Astrocyte (in vitro differentiated cells and primary cell): ENCODE measurements around the gene C19orf12. TPM values are rescaled to one million over a fixed set of nuclear protein-coding genes. Genes with fewer than 3 reads are reported as not detected.

Source experiments
- DNase-seq: peaks from one replicate; pipeline ENCODE4 v3.0.0-alpha.2; 2010; ENCODE audit warnings: low read depth
- FAIRE-seq: peaks from 2 replicates; lab custom pipeline; 2011; peaks lifted over from hg19 to GRCh38; lab: Jason Lieb, UNC
- H2AFZ ChIP-seq: 2 replicates; pipeline ENCODE4 v1.6.0; 2012; ENCODE audit warnings: low read depth, low read length, inconsistent platforms
- H3K27ac ChIP-seq: 2 replicates; pipeline ENCODE4 v1.5.1; 2011; ENCODE audit warnings: low read depth, low read length, inconsistent platforms
- H3K27me3 ChIP-seq: 2 replicates; pipeline ENCODE4 v1.6.0; 2011; ENCODE audit warnings: low read length, inconsistent platforms; ENCODE audit not compliant: insufficient read depth
- H3K36me3 ChIP-seq: 2 replicates; pipeline ENCODE4 v1.5.1; 2011; ENCODE audit warnings: low read length, inconsistent platforms; ENCODE audit not compliant: insufficient read depth
- H3K4me1 ChIP-seq: 2 replicates; pipeline ENCODE4 v1.5.1; 2011; ENCODE audit warnings: low read length, inconsistent platforms; ENCODE audit not compliant: insufficient read depth
- H3K4me2 ChIP-seq: 2 replicates; pipeline ENCODE4 v1.6.0; 2012; ENCODE audit warnings: low read length, inconsistent platforms
- H3K4me3 ChIP-seq: 2 replicates; pipeline ENCODE4 v1.5.1; 2011; ENCODE audit warnings: low read depth, mild to moderate bottlenecking, low read length, inconsistent platforms; ENCODE audit not compliant: insufficient read depth
- H3K79me2 ChIP-seq: 2 replicates; pipeline ENCODE4 v1.6.0; 2012; ENCODE audit warnings: mild to moderate bottlenecking, low read length, inconsistent platforms; ENCODE audit not compliant: insufficient read depth
- H3K9ac ChIP-seq: 2 replicates; pipeline ENCODE4 v1.6.0; 2012; ENCODE audit warnings: mild to moderate bottlenecking, low read length, inconsistent platforms
- H3K9me3 ChIP-seq: 2 replicates; pipeline ENCODE4 v1.5.1; 2012; ENCODE audit warnings: low read depth, mild to moderate bottlenecking, low read length, inconsistent platforms; ENCODE audit not compliant: insufficient read depth
- H4K20me1 ChIP-seq: 2 replicates; pipeline ENCODE4 v1.6.0; 2012; ENCODE audit warnings: low read length, inconsistent platforms; ENCODE audit not compliant: insufficient read depth
- H3K27ac Mint-ChIP-seq: one replicate; pipeline ENCODE4 v1.8.0; 2021; ENCODE audit warnings: mild to moderate bottlenecking, mixed read lengths; ENCODE audit not compliant: unreplicated experiment
- H3K27me3 Mint-ChIP-seq: one replicate; pipeline ENCODE4 v1.8.0; 2021; ENCODE audit warnings: low read depth, mixed read lengths; ENCODE audit not compliant: unreplicated experiment
- H3K36me3 Mint-ChIP-seq: one replicate; pipeline ENCODE4 v1.8.0; 2021; ENCODE audit warnings: low read depth, mixed read lengths; ENCODE audit not compliant: unreplicated experiment
- H3K4me1 Mint-ChIP-seq: one replicate; pipeline ENCODE4 v1.8.0; 2021; ENCODE audit warnings: low read depth, mixed read lengths; ENCODE audit not compliant: unreplicated experiment
- H3K4me3 Mint-ChIP-seq: one replicate; pipeline ENCODE4 v1.8.0; 2021; ENCODE audit warnings: mild to moderate bottlenecking, moderate library complexity, mixed read lengths; ENCODE audit not compliant: unreplicated experiment
- H3K9me3 Mint-ChIP-seq: one replicate; pipeline ENCODE4 v1.8.0; 2021; ENCODE audit warnings: mild to moderate bottlenecking, mixed read lengths; ENCODE audit not compliant: unreplicated experiment
- EZH2 ChIP-seq: IDR thresholded peaks from 2 replicates; pipeline ENCODE4 v1.6.1; 2012; ENCODE audit warnings: mild to moderate bottlenecking, low read length, inconsistent platforms; ENCODE audit not compliant: insufficient read depth
- total RNA-seq: library from RNA; stranded (reverse); gene quantifications from 2 replicates; pipeline ENCODE4 v1.2.1, GENCODE V29; 2021
- TF ChIP-seq, protein P1 (sequence below): IDR thresholded peaks from 2 replicates; pipeline ENCODE4 v1.5.1; 2011; ENCODE audit warnings: low read depth, mild to moderate bottlenecking, inconsistent platforms, low read length, moderate library complexity; ENCODE audit not compliant: insufficient read depth

C19orf12 gene
- total RNA-seq, 1 donor from 2014 or later = 38.7 TPM

DNA sequence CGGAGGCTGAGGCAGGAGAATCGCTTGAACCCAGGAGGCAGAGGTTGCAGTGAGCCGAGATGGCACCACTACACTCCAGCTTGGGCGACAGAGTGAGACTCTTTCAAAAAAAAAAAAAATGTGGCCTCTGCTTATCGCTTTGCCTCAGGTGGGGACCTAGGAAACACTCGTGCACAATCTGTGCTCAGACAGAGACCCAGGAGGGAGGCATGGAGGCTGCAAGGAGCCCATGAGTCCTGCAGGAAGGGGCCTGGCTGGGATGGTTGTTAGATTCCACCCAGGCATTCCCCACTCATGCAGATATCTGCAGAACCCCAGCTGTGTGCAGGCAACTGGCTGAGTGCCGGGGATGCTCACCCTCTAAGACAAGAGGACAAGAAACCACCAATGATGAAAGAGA, 43.8 kb upstream of the C19orf12 start:
- no peaks in the 10 kb centered on the region for H3K9me3 Mint-ChIP-seq
- no peaks in the 10 kb centered on the region for H4K20me1 ChIP-seq
- no peak overlapping the region for H3K27ac Mint-ChIP-seq
- no peaks in the 10 kb centered on the region for H3K4me1 Mint-ChIP-seq
- no peaks in the 10 kb centered on the region for H3K36me3 Mint-ChIP-seq
- H3K27me3 ChIP-seq = no peaks in the 10 kb centered on the region
- no peak for FAIRE-seq
- no peak overlapping the region for H2AFZ ChIP-seq
- no peak overlapping the region for H3K27ac ChIP-seq
- no peak overlapping the region for H3K4me2 ChIP-seq
- no peaks in the 10 kb centered on the region for H3K79me2 ChIP-seq
- H3K36me3 ChIP-seq = no peaks in the 10 kb centered on the region
- no peaks in the 10 kb centered on the region for H3K4me1 ChIP-seq
- no peak for DNase-seq
- no peak overlapping the region for H3K9ac ChIP-seq
- TF ChIP-seq EZH2 = no peak
- TF ChIP-seq, protein P1, sequence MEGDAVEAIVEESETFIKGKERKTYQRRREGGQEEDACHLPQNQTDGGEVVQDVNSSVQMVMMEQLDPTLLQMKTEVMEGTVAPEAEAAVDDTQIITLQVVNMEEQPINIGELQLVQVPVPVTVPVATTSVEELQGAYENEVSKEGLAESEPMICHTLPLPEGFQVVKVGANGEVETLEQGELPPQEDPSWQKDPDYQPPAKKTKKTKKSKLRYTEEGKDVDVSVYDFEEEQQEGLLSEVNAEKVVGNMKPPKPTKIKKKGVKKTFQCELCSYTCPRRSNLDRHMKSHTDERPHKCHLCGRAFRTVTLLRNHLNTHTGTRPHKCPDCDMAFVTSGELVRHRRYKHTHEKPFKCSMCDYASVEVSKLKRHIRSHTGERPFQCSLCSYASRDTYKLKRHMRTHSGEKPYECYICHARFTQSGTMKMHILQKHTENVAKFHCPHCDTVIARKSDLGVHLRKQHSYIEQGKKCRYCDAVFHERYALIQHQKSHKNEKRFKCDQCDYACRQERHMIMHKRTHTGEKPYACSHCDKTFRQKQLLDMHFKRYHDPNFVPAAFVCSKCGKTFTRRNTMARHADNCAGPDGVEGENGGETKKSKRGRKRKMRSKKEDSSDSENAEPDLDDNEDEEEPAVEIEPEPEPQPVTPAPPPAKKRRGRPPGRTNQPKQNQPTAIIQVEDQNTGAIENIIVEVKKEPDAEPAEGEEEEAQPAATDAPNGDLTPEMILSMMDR = no peak
- peaks cover 8% of the 10 kb centered on the region for H3K27me3 Mint-ChIP-seq
- H3K4me3 ChIP-seq = no peak overlapping the region
- H3K4me3 Mint-ChIP-seq = no peak overlapping the region
- H3K9me3 ChIP-seq = no peaks in the 10 kb centered on the region

DNA sequence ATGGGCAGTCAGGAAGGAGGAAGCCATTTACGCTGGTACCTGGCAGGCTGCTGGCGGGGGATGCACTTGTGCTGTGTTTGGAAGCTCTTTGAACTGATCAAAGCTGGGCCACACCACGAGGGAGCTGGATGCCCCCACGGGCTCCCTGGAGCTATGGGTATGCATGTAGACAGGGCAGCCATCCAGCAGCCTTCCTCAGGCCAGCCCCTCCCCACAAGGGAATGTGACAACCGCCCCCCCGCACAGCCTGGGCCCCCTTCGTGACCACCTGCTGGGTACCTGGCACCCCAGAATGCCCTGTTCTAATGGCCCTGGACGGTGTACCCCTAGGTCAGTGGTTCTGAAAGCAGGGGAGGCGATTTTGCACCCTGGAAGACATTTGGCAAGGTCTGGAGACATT, 42.5 kb upstream of the C19orf12 start:
- Histone ChIP-seq H4K20me1 (no peaks in the 10 kb centered on the region), H3K27me3 (no peaks in the 10 kb centered on the region), H3K4me3 (no peak overlapping the region), H3K4me1 (no peaks in the 10 kb centered on the region), H2AFZ (no peak overlapping the region), H3K27ac (no peak overlapping the region), H3K9me3 (no peaks in the 10 kb centered on the region), H3K4me2 (no peak overlapping the region), H3K9ac (no peak overlapping the region), H3K79me2 (no peaks in the 10 kb centered on the region), H3K36me3 (no peaks in the 10 kb centered on the region)
- H3K27ac Mint-ChIP-seq = no peak overlapping the region
- no peak for TF ChIP-seq EZH2
- TF ChIP-seq, protein P1 = no peak
- no peaks in the 10 kb centered on the region for H3K9me3 Mint-ChIP-seq
- FAIRE-seq (no peak), DNase-seq (no peak)
- H3K4me1 Mint-ChIP-seq = no peaks in the 10 kb centered on the region
- H3K36me3 Mint-ChIP-seq = no peaks in the 10 kb centered on the region
- H3K4me3 Mint-ChIP-seq = no peak overlapping the region
- H3K27me3 Mint-ChIP-seq = peaks cover 9% of the 10 kb centered on the region

DNA sequence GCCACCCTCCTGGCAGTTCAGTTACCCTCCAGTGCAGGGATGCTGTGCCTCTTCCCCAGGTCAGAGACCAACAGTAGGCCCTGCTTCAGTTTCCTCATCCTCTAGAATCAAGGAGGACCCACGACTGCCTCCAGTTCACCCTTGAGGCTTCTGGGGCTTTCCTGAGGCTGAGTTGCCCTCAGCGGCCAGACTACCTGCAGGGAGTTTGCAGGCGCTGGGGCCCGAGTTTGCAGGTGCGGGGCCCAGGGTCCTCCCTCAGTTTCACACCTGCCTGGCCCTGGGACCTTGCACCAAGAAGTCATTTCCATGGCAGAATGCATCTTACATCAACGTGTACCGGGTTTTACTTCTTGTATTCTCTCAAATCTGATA, 38.9 kb upstream of the C19orf12 start:
- no peaks in the 10 kb centered on the region for H3K9me3 Mint-ChIP-seq
- FAIRE-seq = no peak

More for the DNA sequence above, 38.9 kb upstream of the C19orf12 start:
- H3K9me3 ChIP-seq = no peaks in the 10 kb centered on the region
- H3K4me3 ChIP-seq = no peak overlapping the region
- H3K79me2 ChIP-seq = no peaks in the 10 kb centered on the region
- Mint-ChIP-seq H3K27ac (no peak overlapping the region), H3K36me3 (no peaks in the 10 kb centered on the region), H3K4me1 (no peaks in the 10 kb centered on the region), H3K27me3 (peaks cover 18% of the 10 kb centered on the region), H3K4me3 (no peak overlapping the region)
- H3K36me3 ChIP-seq = no peaks in the 10 kb centered on the region
- H3K27ac ChIP-seq = no peak overlapping the region
- H3K4me1 ChIP-seq = no peaks in the 10 kb centered on the region
- H3K27me3 ChIP-seq = no peaks in the 10 kb centered on the region
- no peak overlapping the region for H3K4me2 ChIP-seq
- no peaks in the 10 kb centered on the region for H4K20me1 ChIP-seq
- no peak for TF ChIP-seq EZH2
- TF ChIP-seq, protein P1 = no peak
- no peak for DNase-seq
- H2AFZ ChIP-seq = no peak overlapping the region
- H3K9ac ChIP-seq = no peak overlapping the region
